H1 (cell line): ENCODE data around the gene SEMA4F. TPM values are rescaled to one million over a fixed set of nuclear protein-coding genes. Genes with fewer than 3 reads are reported as not detected.

ENCODE experiments used
- CTCF ChIA-PET: fragments of 300-600 bp; sonication (Branson Sonifier 250); formaldehyde crosslinking; loops from one replicate; lab custom pipeline; 2021; ENCODE audit not compliant: partially characterized antibody; lab: Charles Lee
- POLR2A ChIA-PET: fragments of 300-600 bp; sonication (Branson Sonifier 250); formaldehyde crosslinking; loops from one replicate; lab custom pipeline; 2021; ENCODE audit warnings: inconsistent platforms; ENCODE audit not compliant: partially characterized antibody; lab: Charles Lee
- DNase-seq, 2 experiments: peaks; one replicate each; pipeline versions ENCODE4 v3.0.0 to v3.0.0-alpha.2; 2010 to 2022; ENCODE audit warnings: low spot score in 2 of 2, low read depth in 1 of 2, mixed read lengths in 1 of 2
- FAIRE-seq: peaks from 2 replicates; lab custom pipeline; 2011; peaks lifted over from hg19 to GRCh38; lab: Jason Lieb, UNC
- H2AFZ ChIP-seq: 2 replicates; pipeline ENCODE4 v1.8.1; 2012; ENCODE audit warnings: low read length, inconsistent platforms
- H2AK5ac ChIP-seq: 2 replicates; pipeline ENCODE4 v1.6.1; 2013; ENCODE audit warnings: low read depth, low read length
- H2BK120ac ChIP-seq: replicated peaks from 2 replicates; pipeline ENCODE3; 2013; ENCODE audit warnings: low read depth, low read length, inconsistent platforms
- H2BK12ac ChIP-seq: 2 replicates; pipeline ENCODE4 v1.6.1; 2013; ENCODE audit warnings: low read depth, low read length
- H2BK15ac ChIP-seq: 2 replicates; pipeline ENCODE4 v1.6.1; 2013; ENCODE audit warnings: low read length
- H2BK20ac ChIP-seq: 2 replicates; pipeline ENCODE4 v1.6.1; 2013; ENCODE audit warnings: low read length
- H2BK5ac ChIP-seq: 2 replicates; pipeline ENCODE4 v1.6.1; 2013; ENCODE audit warnings: low read depth, low read length
- H3K14ac ChIP-seq: 2 replicates; pipeline ENCODE4 v1.6.1; 2013; ENCODE audit warnings: inconsistent platforms; ENCODE audit not compliant: insufficient read length
- H3K18ac ChIP-seq: 2 replicates; pipeline ENCODE4 v1.6.1; 2013; ENCODE audit warnings: low read length; ENCODE audit errors: extremely low read depth
- H3K23ac ChIP-seq: 2 replicates; pipeline ENCODE4 v1.6.1; 2013; ENCODE audit warnings: inconsistent platforms; ENCODE audit not compliant: insufficient read length
- H3K23me2 ChIP-seq: 2 replicates; pipeline ENCODE4 v1.6.1; 2013; ENCODE audit warnings: low read depth, low read length
- H3K27ac ChIP-seq: 2 replicates; pipeline ENCODE4 v1.6.1; 2011; ENCODE audit warnings: low read depth, low read length, inconsistent platforms
- H3K27me3 ChIP-seq, 4 experiments: replicated peaks in 1 of 4; 1 replicate in 1 of 4; 2 replicates in 3 of 4; pipeline versions ENCODE4 v1.6.1 to v1.8.1; 2011 to 2013; ENCODE audit warnings: low read length in 3 of 4, mild to moderate bottlenecking in 3 of 4, inconsistent platforms in 2 of 4, mixed read lengths in 2 of 4, moderate library complexity in 1 of 4; ENCODE audit not compliant: control insufficient read depth in 3 of 4, insufficient read depth in 3 of 4; ENCODE audit errors: extremely low read depth in 1 of 4
- H3K36me3 ChIP-seq, 4 experiments: 2 replicates each; pipeline versions ENCODE4 v1.6.1 to v1.8.1; 2011 to 2013; ENCODE audit warnings: mild to moderate bottlenecking in 4 of 4, low read length in 3 of 4, moderate library complexity in 2 of 4, control low read depth in 1 of 4, inconsistent platforms in 1 of 4; ENCODE audit not compliant: insufficient read depth in 4 of 4, control insufficient read depth in 2 of 4
- H3K4ac ChIP-seq: replicated peaks from 2 replicates; pipeline ENCODE3; 2013; ENCODE audit warnings: low read length, low read depth, mixed read lengths, inconsistent platforms; ENCODE audit not compliant: insufficient read length
- H3K4me1 ChIP-seq, 4 experiments: replicated peaks in 1 of 4; 1 replicate in 1 of 4; 2 replicates in 3 of 4; pipeline versions ENCODE4 v1.6.1 to v1.8.1; 2011 to 2013; ENCODE audit warnings: low read length in 3 of 4, inconsistent platforms in 2 of 4, mixed read lengths in 1 of 4; ENCODE audit not compliant: insufficient read depth in 4 of 4, control insufficient read depth in 3 of 4
- H3K4me2 ChIP-seq, 2 experiments: 2 replicates each; pipeline versions ENCODE4 v1.6.1 to v1.8.1; 2011 to 2013; ENCODE audit warnings: low read depth in 2 of 2, low read length in 2 of 2, control low read depth in 1 of 2, inconsistent platforms in 1 of 2, mild to moderate bottlenecking in 1 of 2; ENCODE audit not compliant: insufficient read depth in 1 of 2
- H3K4me3 ChIP-seq, 4 experiments: fragments of 200-600, 300-600 bp in 1 of 4; sonication (generic), shearing (Covaris generic), sonication (Bioruptor Twin) in 1 of 4; 2 replicates each; pipeline versions ENCODE4 v1.5.1 to v1.8.1; 2011 to 2016; ENCODE audit warnings: low read length in 4 of 4, low read depth in 3 of 4, control low read depth in 2 of 4, inconsistent platforms in 2 of 4, mild to moderate bottlenecking in 2 of 4, mixed read lengths in 1 of 4, moderate library complexity in 1 of 4; ENCODE audit not compliant: insufficient read depth in 2 of 4; ENCODE audit errors: extremely low read depth in 1 of 4
- H3K56ac ChIP-seq: replicated peaks from 2 replicates; pipeline ENCODE3; 2013; ENCODE audit warnings: low read depth, mild to moderate bottlenecking, mixed read lengths, low read length, inconsistent platforms; ENCODE audit not compliant: insufficient read length
- H3K79me1 ChIP-seq: 2 replicates; pipeline ENCODE4 v1.6.1; 2013; ENCODE audit warnings: low read depth, low read length, control low read depth
- H3K79me2 ChIP-seq, 2 experiments: 2 replicates each; pipeline versions ENCODE4 v1.6.1 to v1.8.1; 2012 to 2013; ENCODE audit warnings: low read length in 2 of 2, mild to moderate bottlenecking in 2 of 2, inconsistent platforms in 1 of 2; ENCODE audit not compliant: insufficient read depth in 2 of 2, control insufficient read depth in 1 of 2
- H3K9ac ChIP-seq, 4 experiments: replicated peaks in 1 of 4; 1 replicate in 1 of 4; 2 replicates in 3 of 4; pipeline versions ENCODE4 v1.6.1 to v1.8.1; 2011 to 2013; ENCODE audit warnings: low read depth in 3 of 4, low read length in 3 of 4, control low read depth in 2 of 4, mild to moderate bottlenecking in 2 of 4, moderate library complexity in 2 of 4, inconsistent platforms in 1 of 4; ENCODE audit errors: extremely low read depth in 1 of 4
- H3K9me3 ChIP-seq, 2 experiments: 2 replicates each; pipeline versions ENCODE4 v1.6.1 to v1.8.1; 2012 to 2013; ENCODE audit warnings: mild to moderate bottlenecking in 2 of 2, moderate library complexity in 2 of 2, control low read depth in 1 of 2, inconsistent platforms in 1 of 2, low read depth in 1 of 2, low read length in 1 of 2, mixed read lengths in 1 of 2; ENCODE audit not compliant: insufficient read depth in 2 of 2
- H4K20me1 ChIP-seq, 2 experiments: replicated peaks in 1 of 2; 2 replicates each; pipeline versions ENCODE3 to v1.8.1; 2011 to 2013; ENCODE audit warnings: inconsistent platforms in 2 of 2, low read length in 2 of 2, mild to moderate bottlenecking in 1 of 2; ENCODE audit not compliant: insufficient read depth in 2 of 2, control insufficient read depth in 1 of 2
- H4K5ac ChIP-seq: 2 replicates; pipeline ENCODE4 v1.6.1; 2013; ENCODE audit warnings: low read length, low read depth, mixed read lengths, inconsistent platforms; ENCODE audit not compliant: insufficient read length
- H4K8ac ChIP-seq: 2 replicates; pipeline ENCODE4 v1.8.0; 2013; ENCODE audit warnings: mild to moderate bottlenecking, moderate library complexity, low read length, inconsistent platforms; ENCODE audit not compliant: insufficient read depth; ENCODE audit errors: extremely low read depth
- H4K91ac ChIP-seq: replicated peaks from 2 replicates; pipeline ENCODE3; 2013; ENCODE audit warnings: low read length, mixed read lengths, inconsistent platforms; ENCODE audit not compliant: insufficient read length
- WGBS, 2 experiments: shearing (Covaris generic) in 1 of 2; methylation state at CpG; one replicate each; pipeline versions ENCODE4 v1.1.6 to v1.1.7; 2013 to 2015; ENCODE audit warnings: low lambda C conversion rate in 2 of 2, mixed read lengths in 2 of 2, inconsistent platforms in 1 of 2, low coverage in 1 of 2, missing lambda C conversion rate in 1 of 2; ENCODE audit not compliant: insufficient replicate concordance in 2 of 2, insufficient coverage in 1 of 2, insufficient read length in 1 of 2; ENCODE audit errors: extremely low coverage in 1 of 2, missing lambda C conversion rate in 1 of 2; 5-methylcytosine and 5-hydroxymethylcytosine counted together
- polyA plus RNA-seq, 7 experiments: library from polyadenylated mRNA; depleted of rRNA in 3 of 7; stranded (reverse) in 5 of 7; unstranded in 2 of 7; fragments of >200 nt in 5 of 7; fragments of 200-250 nt in 2 of 7; gene quantifications; 1 replicate in 5 of 7; 2 replicates in 1 of 7; 4 replicates in 1 of 7; pipeline versions ENCODE4 v1.2.1 to v1.2.3, GENCODE V29; 2011 to 2013; ENCODE audit warnings: missing spikeins in 2 of 7, mixed read lengths in 2 of 7
- total RNA-seq: library from RNA; stranded (reverse); fragmentation: NEBNext Ultra II Directional; extraction: Animal tissue kit (Norgen Biotek cat#: 25700); gene quantifications from 2 replicates; pipeline ENCODE4 v1.2.1, GENCODE V29; 2021

The SEMA4F gene
- total and polyA plus RNA-seq, 2 of the 8 experiments (the other 6 are each of a cell fraction or from before 2014, with no cell fraction given): 3.3 to 3.4 TPM

GRCh38 chr2:74696829-74697228 lies 42.8 kb downstream of the SEMA4F start:
- H2BK15ac ChIP-seq: no peak overlapping the region
- H3K27me3 ChIP-seq: no peaks in the 10 kb centered on the region
- H4K8ac ChIP-seq: no peak overlapping the region
- H3K36me3 ChIP-seq: no peaks in the 10 kb centered on the region
- H3K4ac ChIP-seq: no peak overlapping the region
- 81% methylated on average over 2 of the region's 2 CpGs; no CpG with 5 or more reads in 1 of the 2 experiments for WGBS, 2 experiments
- H3K79me1 ChIP-seq: no peaks in the 10 kb centered on the region
- H4K5ac ChIP-seq: no peak overlapping the region
- FAIRE-seq (no peak), DNase-seq (no peak)
- H3K27ac ChIP-seq: no peak overlapping the region
- no peak overlapping the region for H2BK20ac ChIP-seq
- no peaks in the 10 kb centered on the region for H3K79me2 ChIP-seq
- H3K23me2 ChIP-seq: no peaks in the 10 kb centered on the region
- no peak overlapping the region for H3K9ac ChIP-seq
- no peaks in the 10 kb centered on the region; a peak in 2 of 7 replicates for H3K4me1 ChIP-seq
- H2BK12ac ChIP-seq: no peak overlapping the region
- no peak overlapping the region for H2AFZ ChIP-seq
- no peak overlapping the region for H3K56ac ChIP-seq
- H3K4me2 ChIP-seq: no peak overlapping the region
- H4K20me1 ChIP-seq: no peaks in the 10 kb centered on the region
- ChIA-PET CTCF (interaction anchor here (7.5 kb wide), 1 partner anchor 18 kb away, joined by 64 read pairs; no protein-coding TSS in a partner anchor), POLR2A (no interaction called here)
- H4K91ac ChIP-seq: no peak overlapping the region
- H3K9me3 ChIP-seq: no peaks in the 10 kb centered on the region
- no peak overlapping the region for H2BK5ac ChIP-seq
- H3K14ac ChIP-seq: no peak overlapping the region
- H2BK120ac ChIP-seq: no peak overlapping the region
- no peak overlapping the region for H2AK5ac ChIP-seq
- H3K18ac ChIP-seq: no peak overlapping the region
- H3K4me3 ChIP-seq: no peak overlapping the region
- no peak overlapping the region for H3K23ac ChIP-seq
